Stimulated activated CD4-positive, alpha-beta T cell treated with anti-CD3 and anti-CD28 coated beads, TNF-alpha, amount 100 ng/mL, for 48 hours (primary cell): Measurements from ENCODE around the gene TEKT1.
"Not testable (repeated sequence)": the region's sequence is repeated elsewhere in the genome, so short reads cannot be mapped to it uniquely, and the experiment has no call there.

Source experiments
- DNase-seq, 3 donors: peaks; one replicate each; pipeline ENCODE4 v3.0.0-alpha.2; 2020; ENCODE audit warnings: low read depth in 3 of 3

Gene TEKT1

DNA sequence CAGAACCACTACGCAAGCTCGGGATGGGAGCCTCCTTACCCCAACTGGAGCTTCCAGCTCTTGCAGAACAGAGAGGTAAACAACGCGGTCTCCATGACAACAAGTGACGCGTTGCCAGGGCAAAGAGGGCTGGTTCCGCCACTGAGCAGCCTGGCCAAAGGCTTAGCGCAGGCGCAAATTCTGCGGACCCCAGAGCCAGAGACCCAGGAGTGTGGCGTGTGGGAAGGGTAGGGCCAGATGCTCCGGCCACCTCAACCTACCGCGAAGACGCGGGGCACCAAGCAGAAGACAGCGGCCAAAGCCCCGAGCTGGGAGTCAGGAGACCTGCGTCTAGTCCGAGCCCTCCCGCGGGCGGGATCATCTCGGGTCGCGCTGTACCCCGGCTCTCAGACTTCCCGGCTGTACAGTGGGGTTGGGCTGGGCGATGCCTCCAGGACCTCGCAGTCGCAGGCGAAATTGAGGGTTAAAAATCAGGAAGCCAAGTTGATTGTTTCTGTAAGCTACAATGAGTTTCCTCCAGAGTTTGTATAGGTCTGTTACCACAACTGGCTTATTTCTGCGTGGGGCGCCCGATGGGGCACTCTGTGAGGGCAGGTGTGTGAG, at the start of gene TEKT1:
TEKT1 (minus strand) TSS at position 69 of the 603 bp plus-strand sequence. CDS start 1,353 bp downstream, outside the sequence.
- DNase-seq, result peak; percentile 34 to 50 (median 34)

DNA sequence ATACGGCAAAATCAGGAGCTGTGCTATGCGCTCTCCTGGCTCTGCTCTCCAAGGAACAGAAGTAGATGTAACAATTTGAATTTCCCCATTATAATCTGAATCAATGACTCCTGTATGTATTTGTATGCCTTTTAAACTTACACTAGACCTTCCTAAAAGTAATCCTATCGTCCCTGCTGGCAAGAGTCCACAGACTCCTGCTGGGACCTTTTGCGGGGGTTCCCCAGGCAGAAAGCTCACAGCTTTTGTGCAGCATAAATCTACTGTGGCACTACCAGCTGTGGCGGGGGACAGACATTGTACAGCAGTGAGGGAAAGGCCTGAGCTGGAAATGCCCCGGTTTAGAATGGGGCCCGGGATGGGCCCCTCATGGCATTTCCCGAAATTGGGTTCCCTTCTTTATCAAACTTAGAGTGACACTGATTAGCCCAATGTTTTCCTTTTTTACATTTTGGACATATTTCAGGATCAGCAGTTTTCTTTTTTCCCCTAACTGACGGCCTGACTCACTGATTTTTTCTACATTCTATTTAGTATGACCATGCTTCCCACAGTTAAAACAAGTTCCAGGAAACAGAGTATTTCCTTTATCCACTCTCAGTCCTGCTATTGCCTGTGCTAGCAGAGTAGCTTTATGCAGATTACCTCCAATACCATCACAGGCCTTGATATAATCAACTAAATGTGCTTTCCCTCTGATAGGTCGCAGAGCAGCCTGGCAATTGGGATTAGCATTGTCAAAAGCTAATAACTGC, 47.9 kb upstream of the TEKT1 start:
- DNase-seq, result not testable (repeated sequence)

DNA sequence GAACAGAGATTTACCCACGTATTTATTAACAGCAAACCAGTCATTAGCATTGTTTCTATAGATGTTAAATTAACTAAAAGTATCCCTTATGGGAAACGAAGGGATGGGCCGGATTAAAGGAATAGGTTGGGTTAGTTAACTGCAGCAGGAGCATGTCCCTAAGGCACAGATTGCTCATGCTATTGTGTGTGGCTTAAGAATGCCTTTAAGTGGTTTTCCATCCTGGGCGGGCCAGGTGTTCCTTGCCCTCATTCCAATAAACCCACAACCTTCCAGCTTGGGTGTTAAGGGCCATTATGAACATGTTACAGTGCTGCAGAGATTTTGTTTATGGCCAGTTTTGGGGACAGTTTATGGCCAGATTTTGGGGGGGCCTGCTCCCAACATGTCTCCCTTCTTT, 43.7 kb upstream of the TEKT1 start:
- not testable (repeated sequence) for DNase-seq

DNA sequence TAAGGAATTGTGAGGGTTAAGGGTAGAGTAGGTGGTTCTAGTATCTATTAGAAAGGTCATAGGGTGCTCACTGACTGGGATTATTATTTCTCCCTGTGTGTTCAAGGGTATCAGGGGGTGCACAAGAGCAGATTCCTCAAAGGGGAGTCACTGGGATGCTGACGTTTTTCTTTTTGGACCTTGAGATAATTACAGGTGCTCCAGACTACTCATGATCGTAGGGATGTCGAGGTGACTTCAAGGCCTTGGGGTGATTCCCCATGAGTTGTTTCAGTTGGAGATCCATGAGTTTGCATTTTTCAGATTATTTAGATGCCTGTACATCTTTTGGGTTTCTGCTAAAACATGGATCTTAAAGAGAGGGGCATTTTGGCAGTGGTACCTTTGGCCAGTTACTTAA, 41.4 kb upstream of the TEKT1 start:
- no peak for DNase-seq

DNA sequence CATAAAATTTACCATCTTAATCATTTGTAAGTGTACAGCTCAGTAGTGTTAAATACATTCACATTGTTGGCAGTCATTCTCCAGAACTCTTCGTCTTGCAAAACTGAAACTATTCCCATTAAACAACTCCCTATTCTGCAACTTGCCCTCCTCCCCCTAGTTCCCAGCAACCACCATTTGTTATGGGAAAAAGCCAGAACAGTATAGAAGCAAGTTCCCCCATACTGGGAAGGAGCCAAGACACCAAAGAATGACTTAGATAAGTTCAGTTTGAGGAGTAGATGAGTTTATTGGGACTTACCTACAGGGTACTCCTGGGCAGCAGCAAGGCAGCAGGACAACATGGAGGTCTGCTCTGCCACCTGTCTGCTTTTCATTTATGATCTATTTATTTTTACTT, 39.3 kb upstream of the TEKT1 start:
- no peak for DNase-seq

DNA sequence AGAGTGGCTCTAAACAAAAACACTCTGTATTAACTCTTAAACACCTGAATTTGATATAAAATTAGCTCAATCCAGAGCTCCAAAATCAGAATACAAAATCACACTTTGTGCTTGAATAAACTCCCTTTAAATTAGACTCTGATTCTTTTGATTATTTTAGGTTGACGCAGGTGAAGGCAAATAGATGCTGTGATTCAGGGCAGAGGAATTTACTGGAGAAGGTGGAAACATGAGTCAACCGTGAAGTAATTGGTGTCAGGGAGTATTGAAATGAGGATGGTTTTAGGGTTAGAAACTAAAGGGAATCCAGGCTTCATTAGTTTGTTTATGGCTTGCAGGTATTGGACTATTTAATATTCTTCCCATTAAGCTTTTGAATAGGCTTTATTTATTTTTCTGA, 37.1 kb upstream of the TEKT1 start:
- no peak for DNase-seq

DNA sequence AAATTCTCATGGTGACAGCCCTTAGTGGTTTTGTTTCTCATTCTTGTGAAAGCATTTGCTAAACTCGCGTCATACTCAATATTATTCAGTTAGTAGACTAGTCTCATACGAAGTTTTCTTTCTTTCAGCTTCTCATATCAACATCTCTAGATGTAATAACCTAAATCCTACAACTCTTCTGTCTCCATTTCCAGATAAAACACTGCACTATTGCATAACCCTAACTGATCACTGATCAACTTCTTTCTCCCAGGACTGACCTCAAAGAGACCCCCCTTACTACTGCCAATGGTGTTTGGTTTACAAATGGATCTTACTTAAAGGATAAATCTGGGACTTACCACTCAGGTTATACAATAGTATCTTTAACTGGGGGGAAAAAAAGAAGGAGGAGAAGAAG, 36.3 kb upstream of the TEKT1 start:
- DNase-seq, result no peak

DNA sequence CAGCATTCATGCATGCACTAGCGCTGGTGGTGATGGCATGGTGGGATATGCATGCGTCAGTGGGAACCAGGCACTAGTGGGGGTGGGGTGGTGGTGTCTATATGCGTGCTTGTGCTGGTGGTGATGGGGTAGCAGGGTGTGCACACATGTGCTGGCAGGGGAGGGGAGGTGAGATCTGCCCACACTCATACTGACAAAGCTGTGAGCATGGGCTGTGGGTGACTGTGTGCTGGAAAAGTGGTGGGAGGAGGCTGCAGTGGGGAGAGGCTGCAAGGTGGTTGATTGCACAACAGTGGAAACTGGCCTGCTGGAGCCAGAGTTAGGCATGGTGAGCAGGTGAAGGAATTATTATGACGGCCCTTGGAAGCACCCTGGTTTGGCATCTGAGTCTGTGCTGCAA, 31.3 kb upstream of the TEKT1 start:
- DNase-seq, result no peak

DNA sequence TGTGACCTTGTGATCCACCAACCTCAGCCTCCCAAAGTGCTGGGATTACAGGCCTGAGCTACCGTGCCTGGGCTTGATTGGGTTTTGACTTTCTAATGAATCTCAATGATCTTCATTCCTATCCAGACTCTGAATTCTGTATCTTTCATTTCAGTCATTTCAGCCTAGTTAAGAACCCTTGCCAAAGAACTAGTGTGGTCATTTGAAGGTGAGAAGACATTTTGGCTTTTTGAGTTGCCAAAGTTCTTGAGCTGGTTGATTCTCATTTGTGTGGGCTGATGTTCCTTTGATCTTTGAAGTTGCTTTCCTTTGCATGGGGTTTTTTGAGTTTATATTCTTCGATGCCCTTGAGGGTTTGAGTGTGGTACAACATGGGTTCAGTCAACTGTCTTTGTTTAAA, 30.6 kb upstream of the TEKT1 start:
- DNase-seq, result no peak

DNA sequence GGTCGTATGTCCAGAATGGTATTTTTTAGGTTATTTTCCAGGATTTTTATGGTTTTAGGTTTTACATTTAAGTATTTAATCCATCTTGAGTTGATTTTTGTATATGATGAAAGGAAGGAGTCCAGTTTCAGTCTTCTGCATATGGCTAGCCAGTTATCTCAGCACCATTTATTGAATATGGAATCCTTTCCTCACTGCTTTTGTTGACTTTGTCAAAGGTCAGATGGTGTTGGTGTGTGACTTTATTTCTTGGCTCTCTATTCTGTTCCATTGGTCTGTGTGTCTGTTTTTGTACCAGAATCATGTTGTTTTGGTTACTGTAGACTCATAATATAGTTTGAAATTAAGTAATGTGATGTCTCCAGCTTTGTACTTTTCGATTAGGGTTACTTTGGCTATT, 26.4 kb upstream of the TEKT1 start:
- DNase-seq, result no peak

DNA sequence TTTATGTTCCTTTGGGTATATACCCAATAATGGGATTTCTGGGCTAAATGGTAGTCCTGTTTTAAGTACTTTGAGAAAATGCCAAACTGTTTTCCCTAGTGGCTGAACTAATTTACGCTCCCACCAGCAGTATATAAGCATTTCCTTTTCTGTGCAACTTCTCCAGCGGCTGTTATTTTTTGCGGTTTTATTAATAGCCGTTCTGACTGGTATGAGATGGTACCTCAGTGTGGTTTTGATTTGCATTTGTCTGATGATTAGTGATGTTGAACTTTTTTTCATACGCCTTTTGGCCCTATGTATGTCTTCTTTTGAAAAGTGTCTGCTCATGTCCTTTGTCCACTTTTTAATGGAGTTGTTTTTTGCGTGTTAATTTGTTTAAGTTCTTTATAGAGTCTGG, 25.8 kb upstream of the TEKT1 start:
- DNase-seq, result no peak

DNA sequence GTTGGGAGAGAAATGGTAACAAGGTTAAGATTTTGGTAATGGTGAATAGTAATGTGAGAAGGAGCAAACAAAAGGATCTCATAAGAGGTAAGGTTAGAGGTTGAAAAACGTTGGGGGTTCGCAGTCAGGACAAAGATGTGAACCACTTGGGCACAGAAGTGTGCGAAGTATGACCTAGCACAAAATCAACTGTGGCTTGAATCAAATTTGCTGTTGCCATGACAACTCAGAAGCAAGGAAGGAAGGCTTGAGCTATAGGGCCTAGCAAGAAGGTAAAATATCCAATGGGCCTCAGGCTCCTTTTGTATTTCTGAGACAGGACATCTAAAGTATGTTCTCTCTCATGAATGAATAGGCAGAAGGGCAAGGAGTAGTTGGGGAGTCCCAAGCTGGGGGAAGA, 24.5 kb upstream of the TEKT1 start:
- no peak for DNase-seq

DNA sequence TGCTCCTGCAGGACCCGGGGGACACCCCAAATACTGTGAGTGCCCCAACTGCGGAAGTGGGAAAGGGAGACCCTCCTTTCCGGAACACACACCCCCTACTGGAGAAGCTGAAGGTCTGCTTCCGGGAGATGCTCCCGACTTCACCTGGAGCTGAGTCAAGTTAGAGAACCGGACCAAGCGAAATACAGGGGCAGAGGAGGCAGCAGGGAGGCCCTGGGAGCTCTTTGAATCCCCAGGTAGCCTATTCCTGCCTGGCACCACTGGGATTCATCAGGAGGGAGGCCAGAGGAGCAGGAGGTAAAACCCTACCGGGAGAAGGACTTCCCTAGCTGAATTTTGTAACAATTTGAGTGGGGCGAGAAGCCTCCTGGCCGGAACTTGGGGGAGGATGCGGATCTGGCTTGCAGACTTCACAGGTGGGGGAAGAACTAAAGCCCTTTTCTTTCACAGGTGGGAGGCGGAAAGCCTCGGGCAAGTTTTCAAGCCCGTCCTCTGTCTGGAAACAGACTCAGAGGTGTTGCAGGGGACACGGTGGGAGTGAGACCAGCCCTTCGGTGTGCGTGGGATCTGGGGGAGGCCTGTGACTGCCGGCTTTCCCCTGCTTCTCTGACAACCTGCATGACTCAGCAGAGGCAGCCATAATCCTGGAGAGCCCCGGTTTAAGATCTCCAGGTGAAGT, 22.4 kb upstream of the TEKT1 start:
- no peak for DNase-seq

DNA sequence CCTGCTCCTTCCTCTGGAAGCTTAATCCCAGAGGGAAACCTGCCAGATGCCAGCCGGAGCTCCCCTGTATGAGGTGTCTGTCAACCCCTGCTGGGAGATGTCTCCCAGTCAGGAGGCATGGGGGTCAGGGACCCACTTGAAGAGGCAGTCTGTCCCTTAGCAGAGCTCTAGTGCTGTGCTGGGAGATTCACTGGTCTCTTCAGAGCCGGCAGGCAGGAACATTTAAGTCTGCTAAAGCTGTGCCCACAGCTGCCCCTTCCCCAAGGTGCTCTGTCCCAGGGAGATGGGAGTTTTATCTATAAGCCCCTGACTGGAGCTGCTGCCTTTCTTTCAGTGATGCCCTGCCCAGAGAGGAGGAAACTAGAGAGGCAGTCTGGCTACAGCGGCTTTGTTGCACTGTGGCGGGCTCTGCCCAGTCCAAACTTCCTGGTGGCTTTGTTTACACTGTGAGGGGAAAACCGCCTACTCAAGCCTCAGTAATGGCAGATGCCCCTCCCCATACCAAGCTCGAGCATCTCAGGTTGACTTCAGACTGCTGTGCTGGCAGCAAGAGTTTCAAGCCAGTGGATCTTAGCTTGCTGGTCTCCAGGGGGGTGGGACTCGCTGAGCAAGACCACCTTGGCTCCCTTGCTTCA, 17.1 kb upstream of the TEKT1 start:
- DNase-seq, result not testable (repeated sequence)

DNA sequence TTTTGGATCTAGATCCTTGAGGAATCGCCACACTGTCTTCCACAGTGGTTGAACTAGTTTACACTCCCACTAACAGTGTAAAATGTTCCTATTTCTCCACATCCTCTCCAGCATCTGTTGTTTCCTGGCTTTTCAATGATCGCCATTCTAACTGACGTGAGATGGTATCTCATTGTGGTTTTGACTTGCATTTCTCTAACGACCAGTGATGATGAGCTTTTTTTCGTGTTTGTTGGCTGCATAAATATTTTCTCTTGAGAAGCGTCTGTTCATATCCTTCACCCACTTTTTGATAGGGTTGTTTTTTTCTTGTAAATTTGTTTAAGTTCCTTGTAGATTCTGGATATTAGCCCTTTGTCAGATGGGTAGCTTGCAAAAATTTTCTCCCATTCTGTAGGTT, 14.6 kb upstream of the TEKT1 start:
- not testable (repeated sequence) for DNase-seq

DNA sequence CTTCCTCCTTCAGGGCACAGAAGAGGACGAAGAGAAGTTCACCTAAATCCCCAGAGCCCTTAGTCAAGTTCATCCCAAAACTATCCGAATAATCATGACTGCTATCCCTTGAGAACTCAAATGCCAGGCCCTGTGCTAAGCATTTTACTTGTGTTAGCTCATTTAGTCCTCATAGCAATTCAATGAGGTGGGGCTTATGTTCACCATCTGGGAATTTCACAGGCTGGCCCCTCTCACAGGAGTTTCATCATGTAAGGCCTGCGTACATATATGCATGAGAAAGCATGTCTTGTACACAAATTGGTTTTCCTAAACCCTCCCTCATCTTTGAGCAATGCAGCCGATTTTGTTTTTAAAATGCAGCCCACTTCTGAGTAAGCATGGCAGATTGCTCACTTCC, 12.9 kb upstream of the TEKT1 start:
- DNase-seq, result not testable (repeated sequence)

DNA sequence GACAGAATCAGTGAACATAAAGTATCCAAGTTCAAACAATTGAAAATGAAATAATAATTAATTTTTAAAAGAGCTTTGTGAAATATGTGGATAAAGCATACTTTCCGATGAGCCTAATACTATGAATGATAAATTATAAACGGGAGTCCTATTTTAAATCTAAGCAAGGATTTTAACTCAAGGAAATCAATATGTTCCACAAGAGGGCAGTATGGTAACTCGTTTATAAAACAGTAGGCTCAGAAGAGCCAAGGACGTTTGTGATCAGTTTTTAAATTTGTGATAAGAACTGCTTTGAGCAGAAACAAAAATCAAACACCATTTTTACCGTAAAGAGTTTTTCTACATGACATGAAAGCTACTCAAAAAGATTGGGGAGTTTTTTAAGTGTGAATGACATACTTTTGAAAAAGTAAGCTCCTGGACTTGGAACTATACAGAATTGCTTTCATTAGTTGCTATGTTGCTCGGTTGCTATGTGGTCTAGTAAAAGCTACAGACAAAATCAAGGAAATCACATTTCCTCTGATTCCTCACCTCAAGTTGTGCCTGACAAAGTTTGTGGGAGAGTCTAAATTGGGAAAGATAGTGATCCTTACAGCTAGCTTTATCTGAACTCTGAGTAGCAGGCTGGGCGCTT, 11.8 kb upstream of the TEKT1 start:
- no peak for DNase-seq

DNA sequence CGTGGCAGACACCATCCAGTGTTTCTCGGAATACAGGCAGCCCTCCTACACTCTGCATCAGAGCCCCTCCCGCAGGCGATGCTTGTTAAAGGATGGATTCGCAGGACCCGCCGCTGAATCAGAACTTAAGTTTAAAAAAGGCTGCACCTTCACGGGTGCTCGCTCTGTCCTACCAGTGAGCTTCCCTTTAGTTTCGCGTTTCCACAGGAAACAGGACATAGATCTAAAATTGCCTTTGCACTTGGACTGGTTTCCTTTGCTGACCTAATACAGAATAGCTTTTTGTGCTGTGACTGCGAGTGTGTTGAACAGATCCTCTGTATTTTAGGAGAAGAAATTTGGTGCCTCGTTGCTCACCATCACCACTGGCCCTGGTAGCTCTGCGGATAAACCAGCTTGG, 10.2 kb upstream of the TEKT1 start:
- not testable (repeated sequence) for DNase-seq

DNA sequence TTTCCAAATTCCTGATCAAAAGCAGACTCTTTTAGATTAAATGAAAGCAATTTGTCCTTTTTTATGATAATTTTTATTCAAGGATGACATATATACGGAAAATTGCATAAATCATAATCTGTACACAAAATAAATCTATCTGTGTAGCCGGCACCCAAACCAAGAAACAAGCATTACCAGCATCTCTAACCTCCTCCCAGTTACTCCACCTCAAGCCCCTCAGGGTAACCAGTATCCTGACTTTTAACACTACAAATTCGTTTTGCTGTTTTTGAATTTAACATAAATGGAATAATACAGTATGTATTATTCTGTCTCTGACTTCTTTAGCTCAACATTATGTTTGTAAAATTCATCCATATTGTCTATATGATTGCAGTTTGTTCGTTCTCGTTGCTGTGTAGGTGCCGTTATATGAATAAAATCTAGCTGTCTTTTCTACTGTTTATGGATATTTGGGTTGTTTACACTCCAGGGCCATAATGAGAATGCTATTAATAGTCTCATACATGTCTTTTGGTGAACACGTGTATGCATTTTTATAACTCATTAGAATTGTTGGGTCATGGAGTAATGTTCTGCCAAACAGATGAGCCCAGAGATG, 1.0 kb downstream of the TEKT1 start:
- no peak for DNase-seq

DNA sequence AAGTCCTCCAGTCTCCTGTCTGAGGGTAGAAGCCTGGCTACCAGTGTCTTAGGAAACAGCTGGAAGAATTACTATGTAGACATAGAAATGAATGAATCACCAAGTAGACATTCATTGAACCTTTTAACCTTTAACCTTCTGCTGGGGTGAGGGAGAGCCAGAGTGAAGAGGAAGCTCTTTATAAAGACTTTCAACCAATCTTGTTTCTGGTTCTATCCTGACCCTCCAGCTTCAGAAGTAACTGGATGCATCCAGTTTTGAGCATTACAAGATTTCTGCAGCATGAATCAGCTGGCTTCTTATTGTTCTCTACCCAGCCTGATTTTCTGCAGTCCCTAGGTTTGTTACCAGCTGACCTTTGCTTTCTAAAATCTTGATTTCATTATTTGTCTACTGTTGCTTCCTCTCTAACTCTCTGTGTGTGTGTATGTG, 8.5 kb downstream of the TEKT1 start:
- no peak for DNase-seq

DNA sequence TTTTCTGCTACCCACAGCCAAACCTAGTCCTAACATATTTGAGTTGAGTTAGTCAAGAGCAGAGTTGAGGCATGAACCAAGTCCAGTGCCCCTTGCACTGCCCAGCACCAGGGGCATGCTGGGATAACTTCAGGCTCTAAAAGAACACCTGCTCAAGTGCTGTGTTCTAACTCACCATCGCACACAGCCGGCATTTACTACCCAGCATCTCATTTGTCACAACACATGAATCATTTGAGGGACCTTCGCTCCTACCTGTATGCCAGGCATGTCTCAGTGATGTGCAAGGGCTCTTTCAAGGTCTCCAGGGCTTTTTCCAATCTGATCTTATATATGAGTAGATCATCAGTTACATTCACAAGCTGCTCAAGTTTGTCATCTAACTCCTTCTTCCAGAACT, 12.6 kb downstream of the TEKT1 start:
- DNase-seq, result no peak

DNA sequence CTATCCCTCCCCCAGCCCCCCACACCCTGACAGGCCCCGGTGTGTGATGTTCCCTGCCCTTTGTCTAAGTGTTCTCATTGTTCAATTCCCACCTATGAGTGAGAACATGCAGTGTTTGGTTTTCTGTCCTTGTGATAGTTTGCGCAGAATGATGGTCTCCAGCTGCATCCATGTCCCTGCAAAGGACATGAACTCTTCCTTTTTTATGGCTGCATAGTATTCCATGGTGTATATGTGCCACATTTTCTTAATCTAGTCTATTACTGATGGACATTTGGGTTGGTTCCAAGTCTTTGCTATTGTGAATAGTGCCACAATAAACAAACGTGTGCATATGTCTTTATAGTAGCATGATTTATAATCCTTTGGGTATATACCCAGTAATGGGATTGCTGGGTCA, 15.2 kb downstream of the TEKT1 start:
- not testable (repeated sequence) for DNase-seq
